Measurements from ENCODE around the gene RERE. TPM values are rescaled to one million over a fixed set of nuclear protein-coding genes. Genes with fewer than 3 reads are reported as not detected.
A peak's percentile ranks its signal among the peaks of the same experiment; 100 is the strongest.

RERE gene
- total RNA-seq, 1 experiment from 2014 or later: 47.4 TPM

DNA sequence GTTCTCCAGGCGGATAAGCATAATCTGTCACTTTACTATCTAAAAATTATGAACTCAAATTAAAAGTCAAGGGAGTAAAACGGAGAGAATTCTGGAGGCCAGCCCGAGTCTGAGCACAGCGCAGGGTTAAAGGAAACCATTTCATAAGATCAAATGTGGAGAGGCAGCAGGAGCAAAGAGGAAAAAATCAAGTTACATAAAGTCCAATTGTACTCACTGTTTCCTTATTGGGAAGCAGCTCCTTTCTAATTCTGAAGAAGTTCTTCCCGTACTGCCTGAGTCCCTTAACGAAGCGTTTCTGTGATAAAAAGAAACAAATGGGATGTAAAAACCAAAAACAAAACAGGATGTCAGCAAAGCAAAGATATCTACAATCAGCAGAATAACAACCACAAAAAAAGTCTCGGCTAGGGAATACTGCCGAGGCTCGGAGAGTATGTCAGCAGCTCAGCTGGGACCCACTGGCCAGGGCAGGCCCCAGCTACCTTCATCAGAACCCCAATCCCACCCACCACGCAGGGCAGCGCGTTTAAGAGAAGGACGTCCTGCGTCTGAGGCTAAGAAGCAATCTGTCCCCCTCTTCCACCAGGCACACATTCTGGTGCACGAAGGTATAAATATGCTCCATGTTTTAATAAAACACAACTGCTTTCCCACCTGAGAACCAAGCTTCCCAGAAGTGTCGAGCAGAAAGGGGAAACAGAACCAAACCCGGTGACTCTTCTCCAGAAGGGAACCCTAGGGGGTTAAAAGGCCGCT, 394.8 kb downstream of the RERE start:
- peaks cover 20% of the 10 kb centered on the region for H3K4me1 ChIP-seq
- peak overlapping the region; percentile 65 for H3K27ac ChIP-seq
- H3K4me3 ChIP-seq: peak overlapping the region; percentile 96
- no peaks in the 10 kb centered on the region for H3K27me3 ChIP-seq
- DNase-seq: peak; percentile 53 to 58
- peaks cover 10% of the 10 kb centered on the region for H3K36me3 ChIP-seq
- H3K9me3 ChIP-seq (replicated peaks): no peaks in the 10 kb centered on the region

DNA sequence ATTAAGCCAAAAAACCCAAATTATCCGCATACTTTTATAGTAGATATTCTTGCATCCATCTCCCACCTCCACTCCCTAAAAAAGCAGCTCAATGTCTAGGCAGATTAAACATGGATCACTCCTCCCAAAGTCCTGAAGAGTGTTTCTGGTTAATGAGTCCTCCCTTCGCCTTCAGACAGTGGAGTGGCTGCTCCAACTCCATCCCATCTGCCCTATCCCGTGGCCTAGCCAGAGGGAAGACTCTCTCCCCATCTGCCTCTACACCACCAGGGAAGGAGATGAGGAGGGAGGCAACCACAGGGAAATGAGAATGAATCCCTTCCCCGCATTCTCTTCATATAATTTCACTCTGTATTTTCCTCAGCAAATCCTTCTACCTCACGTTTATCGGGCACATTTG, 395.7 kb downstream of the RERE start:
- peak; percentile 33 to 52 for DNase-seq
- Histone ChIP-seq H3K9me3 (replicated peaks) (no peaks in the 10 kb centered on the region), H3K4me3 (peak overlapping the region; percentile 96), H3K36me3 (peaks cover 15% of the 10 kb centered on the region), H3K4me1 (peaks cover 14% of the 10 kb centered on the region), H3K27ac (no peak overlapping the region), H3K27me3 (no peaks in the 10 kb centered on the region)

DNA sequence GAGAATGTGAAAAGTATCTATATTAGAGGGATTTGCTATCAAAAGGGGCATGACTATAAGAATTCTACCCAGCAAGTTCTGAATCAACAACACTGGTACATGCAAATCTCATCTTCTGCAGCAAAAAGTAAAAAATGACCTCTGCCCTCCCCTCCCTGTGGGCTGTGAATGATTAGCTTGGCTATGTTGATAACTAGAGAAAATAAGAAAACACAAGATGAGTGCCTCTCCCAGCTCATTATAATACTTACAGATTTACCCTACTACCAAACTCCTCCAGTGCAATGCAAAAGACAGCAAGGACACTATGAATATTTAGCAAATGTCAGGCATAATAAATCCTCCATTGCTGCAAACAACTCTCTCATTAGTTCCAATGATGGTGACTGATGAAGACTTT, 397.1 kb downstream of the RERE start:
- Histone ChIP-seq H3K9me3 (replicated peaks) (no peaks in the 10 kb centered on the region), H3K36me3 (peaks cover 23% of the 10 kb centered on the region), H3K4me3 (no peak overlapping the region), H3K4me1 (peaks cover 14% of the 10 kb centered on the region), H3K27ac (no peak overlapping the region), H3K27me3 (no peaks in the 10 kb centered on the region)
- no peak for DNase-seq

DNA sequence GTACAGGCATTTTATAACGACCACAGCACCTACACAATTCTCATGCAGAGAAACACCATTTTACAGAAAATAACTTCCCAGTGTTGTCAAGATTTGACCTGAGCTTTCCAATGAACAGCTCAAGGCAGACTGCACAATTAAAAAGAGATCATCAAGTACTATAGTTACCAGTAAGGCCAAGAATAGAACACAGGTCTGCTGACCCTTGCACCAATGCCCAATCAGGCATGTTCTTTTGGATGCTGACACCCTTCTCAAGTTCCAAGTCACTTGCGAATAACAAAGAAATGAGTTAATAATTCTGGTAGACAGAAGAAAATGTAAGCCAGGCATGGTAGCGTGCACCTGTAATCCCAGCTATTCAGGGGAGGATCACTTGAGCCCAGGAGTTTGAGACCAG, 397.6 kb downstream of the RERE start:
- Histone ChIP-seq H3K9me3 (replicated peaks) (no peaks in the 10 kb centered on the region), H3K4me3 (no peak overlapping the region), H3K27me3 (no peaks in the 10 kb centered on the region), H3K36me3 (peaks cover 23% of the 10 kb centered on the region), H3K4me1 (peaks cover 14% of the 10 kb centered on the region), H3K27ac (no peak overlapping the region)
- DNase-seq: no peak

DNA sequence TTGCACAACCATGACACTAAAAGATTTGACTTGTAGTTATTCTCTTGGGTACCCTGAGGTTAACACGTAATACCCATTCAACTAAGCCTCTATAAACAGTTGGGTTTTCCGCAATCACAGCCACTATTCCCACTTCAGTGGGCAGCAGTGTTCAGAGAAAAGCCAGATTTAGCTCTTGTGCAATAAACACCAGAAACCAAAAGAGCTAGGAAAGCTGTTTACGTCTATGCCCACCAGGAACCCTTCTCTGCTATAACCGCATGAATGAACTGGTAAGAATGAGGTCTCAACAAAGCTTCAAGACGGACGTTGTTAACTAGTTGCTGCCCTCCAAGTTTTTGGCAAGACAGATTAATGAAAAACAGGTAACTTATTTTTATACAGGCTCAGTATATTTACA, 398.3 kb downstream of the RERE start:
- no peaks in the 10 kb centered on the region for H3K27me3 ChIP-seq
- H3K4me3 ChIP-seq: no peak overlapping the region
- H3K36me3 ChIP-seq: peaks cover 27% of the 10 kb centered on the region
- no peak for DNase-seq
- no peak overlapping the region for H3K27ac ChIP-seq
- H3K9me3 ChIP-seq (replicated peaks): no peaks in the 10 kb centered on the region
- H3K4me1 ChIP-seq: peaks cover 14% of the 10 kb centered on the region

DNA sequence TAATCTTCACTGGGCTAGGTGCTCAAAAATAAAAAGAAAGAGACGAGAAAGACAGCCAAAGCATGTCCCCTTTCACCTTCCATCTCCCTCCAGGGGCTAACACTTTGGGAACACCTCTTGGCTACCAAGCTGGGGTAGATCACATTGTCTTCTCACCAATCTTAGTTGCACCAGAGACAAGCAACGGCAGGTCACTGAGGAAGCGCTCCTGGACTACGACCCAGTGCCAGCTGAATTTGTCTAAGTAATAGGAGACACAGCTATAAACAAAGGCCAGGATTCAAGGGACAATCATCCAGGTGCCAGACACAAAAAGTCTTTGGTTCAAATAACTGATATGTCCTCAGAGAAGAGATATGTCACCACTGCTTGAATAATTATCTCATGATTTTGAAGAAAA, 399.1 kb downstream of the RERE start:
- no peaks in the 10 kb centered on the region for H3K9me3 ChIP-seq (replicated peaks)
- peaks cover 14% of the 10 kb centered on the region for H3K4me1 ChIP-seq
- no peak for DNase-seq
- H3K27me3 ChIP-seq: no peaks in the 10 kb centered on the region
- H3K27ac ChIP-seq: no peak overlapping the region
- peaks cover 33% of the 10 kb centered on the region for H3K36me3 ChIP-seq
- no peak overlapping the region for H3K4me3 ChIP-seq

DNA sequence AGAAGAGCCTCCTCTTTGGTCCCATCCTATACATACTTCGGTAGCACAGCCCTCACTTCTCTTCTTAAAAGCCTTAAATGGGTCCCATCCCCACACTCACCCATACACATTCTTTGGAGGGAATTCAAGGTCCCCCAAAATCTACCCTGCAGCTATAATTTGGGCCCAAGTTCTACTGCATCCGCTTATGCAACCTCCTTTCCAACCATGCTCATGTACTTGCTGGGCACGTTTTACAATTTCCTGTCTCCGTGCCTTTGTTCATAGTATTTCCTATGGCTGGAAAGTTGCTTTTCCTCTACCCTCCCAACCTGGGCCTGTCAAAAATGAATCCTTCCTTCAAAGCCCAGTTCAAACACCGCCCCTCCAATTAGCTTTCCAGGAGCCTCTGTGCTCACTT, 399.8 kb downstream of the RERE start:
- Histone ChIP-seq H3K9me3 (replicated peaks) (no peaks in the 10 kb centered on the region), H3K36me3 (peaks cover 37% of the 10 kb centered on the region), H3K27me3 (no peaks in the 10 kb centered on the region), H3K4me3 (no peak overlapping the region), H3K27ac (no peak overlapping the region), H3K4me1 (peaks cover 14% of the 10 kb centered on the region)
- DNase-seq: no peak

DNA sequence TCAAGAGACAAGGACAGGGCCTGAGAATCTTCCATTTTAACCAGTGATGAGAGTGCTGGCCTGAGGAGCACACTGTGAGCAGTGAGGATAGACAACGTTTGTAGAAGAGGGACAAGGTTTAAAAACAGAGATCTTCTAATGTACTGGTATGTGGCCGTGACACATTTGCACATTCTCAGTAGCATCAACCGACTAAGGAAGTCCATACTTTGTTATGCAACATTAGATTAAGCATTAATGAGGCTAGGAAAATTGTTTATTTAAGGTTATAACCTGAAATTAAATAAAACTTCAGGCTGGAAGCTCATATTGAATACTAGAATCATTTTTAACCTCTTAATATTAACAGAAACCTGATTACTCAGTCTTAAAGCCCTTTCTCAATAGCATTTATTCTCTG, 400.6 kb downstream of the RERE start:
- Histone ChIP-seq H3K4me1 (peaks cover 14% of the 10 kb centered on the region), H3K4me3 (no peak overlapping the region), H3K9me3 (replicated peaks) (no peaks in the 10 kb centered on the region), H3K27ac (no peak overlapping the region), H3K27me3 (no peaks in the 10 kb centered on the region), H3K36me3 (peaks cover 43% of the 10 kb centered on the region)
- DNase-seq: no peak

DNA sequence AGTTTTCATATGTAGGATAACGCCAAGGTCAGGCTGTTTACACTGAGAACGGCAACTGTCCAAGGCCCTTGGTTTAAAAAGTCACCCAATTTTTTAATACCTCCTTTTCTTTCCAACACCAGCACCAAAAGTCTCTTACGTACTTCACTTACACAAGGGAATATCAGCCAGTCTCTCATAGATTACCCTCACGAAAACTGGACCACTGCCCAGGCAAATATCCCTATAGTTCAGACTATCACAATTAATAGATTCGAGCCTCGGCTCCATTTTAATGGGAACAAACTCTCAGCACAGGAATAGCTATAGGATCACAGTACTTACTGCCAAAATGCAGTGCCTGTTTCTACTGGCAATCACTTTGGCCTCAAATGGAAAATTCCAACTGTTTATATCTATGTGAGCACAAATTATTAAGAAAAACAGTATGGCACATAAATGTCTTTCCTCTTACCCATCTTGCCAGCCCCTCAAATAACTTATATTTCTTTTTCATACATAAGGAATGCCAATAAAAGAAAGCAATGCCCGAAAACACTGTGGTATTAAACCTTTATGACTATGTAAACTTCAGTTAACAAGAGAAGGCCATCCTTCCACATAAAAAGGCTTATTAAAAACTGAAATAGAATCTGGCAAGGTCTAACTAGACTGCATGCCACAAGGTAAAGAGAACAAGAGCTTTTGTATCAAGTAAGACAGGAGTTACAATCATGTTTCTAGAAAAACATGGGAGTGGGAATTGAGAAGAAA, 401.7 kb downstream of the RERE start:
- H3K27ac ChIP-seq: no peak overlapping the region
- no peak for DNase-seq
- H3K4me1 ChIP-seq: peaks cover 6% of the 10 kb centered on the region
- H3K9me3 ChIP-seq (replicated peaks): no peaks in the 10 kb centered on the region
- H3K4me3 ChIP-seq: no peak overlapping the region
- H3K27me3 ChIP-seq: no peaks in the 10 kb centered on the region
- H3K36me3 ChIP-seq: peaks cover 46% of the 10 kb centered on the region

DNA sequence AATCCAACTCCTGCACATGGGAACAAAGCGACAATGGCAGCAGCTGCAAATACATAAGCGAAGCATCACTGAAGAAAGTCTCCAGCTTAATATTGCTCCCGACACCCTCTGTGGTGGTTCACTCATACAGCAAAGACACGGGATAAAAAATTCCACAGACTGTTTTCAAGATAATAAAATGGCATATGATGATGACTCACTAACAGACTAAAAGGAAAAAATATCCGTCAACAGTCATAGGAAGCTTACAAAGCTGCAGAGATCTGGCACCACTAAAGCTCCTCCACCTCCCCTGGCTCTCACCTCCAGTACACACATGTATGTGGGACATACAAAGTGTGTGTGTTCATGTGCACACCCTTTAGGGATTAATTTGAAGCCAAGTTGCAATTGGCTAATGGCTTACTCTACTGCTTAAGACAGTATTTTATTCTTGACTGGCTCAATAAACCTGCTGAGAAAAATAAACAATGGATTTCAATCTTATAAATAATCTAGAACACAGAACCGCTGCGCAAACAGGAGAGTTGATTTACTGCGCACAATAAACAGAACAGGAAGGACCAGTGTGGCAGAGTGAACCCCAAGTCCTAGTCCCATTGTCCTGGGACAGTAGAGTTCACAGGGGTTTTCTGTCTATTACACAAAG, 405.1 kb downstream of the RERE start:
- Histone ChIP-seq H3K27ac (no peak overlapping the region), H3K27me3 (no peaks in the 10 kb centered on the region), H3K9me3 (replicated peaks) (no peaks in the 10 kb centered on the region), H3K36me3 (peaks cover 47% of the 10 kb centered on the region), H3K4me1 (peaks cover 4% of the 10 kb centered on the region; the same call in 1 of the 2 replicates), H3K4me3 (no peak overlapping the region)
- peak in 1 of 2 experiments; percentile 13 for DNase-seq

DNA sequence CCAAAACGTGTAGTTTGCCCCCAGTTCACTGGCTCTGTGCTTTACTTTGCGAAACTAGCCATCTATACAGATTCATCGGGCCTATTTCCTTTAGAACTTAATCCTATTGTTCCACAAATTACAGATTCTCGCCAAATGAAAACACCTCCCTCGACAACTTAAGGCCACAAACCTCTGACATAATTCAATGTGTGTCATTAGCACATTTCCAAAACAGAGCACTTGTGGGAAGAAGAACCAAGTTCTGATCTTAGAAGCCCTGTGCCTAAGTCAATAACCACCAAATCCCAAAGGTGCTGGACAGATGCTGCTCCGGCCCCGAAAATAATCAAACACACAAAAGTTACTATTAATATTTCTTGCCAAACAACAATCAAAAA, 405.6 kb downstream of the RERE start:
- Histone ChIP-seq H3K4me1 (peaks cover 4% of the 10 kb centered on the region; the same call in 1 of the 2 replicates), H3K27ac (no peak overlapping the region), H3K36me3 (peaks cover 48% of the 10 kb centered on the region), H3K4me3 (no peak overlapping the region), H3K9me3 (replicated peaks) (no peaks in the 10 kb centered on the region), H3K27me3 (no peaks in the 10 kb centered on the region)
- DNase-seq: no peak

DNA sequence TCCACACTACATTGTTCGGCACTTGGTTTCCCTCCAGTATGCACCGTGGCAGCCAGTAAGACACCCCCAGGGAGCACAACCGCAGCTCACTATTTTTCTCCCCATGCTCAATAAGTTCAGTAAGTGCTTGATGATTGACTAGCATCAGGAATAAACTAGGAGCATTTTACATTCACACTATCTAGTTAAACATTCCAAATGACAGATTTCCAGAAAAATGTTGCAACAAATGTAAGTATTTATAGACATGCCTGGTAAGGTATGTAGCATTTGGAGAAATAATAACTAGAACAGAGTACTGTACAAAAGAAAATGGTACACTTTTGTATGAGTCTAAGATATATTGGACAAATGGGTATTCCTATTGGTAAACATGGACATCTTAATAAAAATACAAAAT, 406.6 kb downstream of the RERE start:
- H3K4me1 ChIP-seq: peaks cover 4% of the 10 kb centered on the region; the same call in 1 of the 2 replicates
- H3K4me3 ChIP-seq: no peak overlapping the region
- no peak overlapping the region for H3K27ac ChIP-seq
- H3K9me3 ChIP-seq (replicated peaks): no peaks in the 10 kb centered on the region
- H3K27me3 ChIP-seq: no peaks in the 10 kb centered on the region
- peaks cover 45% of the 10 kb centered on the region for H3K36me3 ChIP-seq
- no peak for DNase-seq

DNA sequence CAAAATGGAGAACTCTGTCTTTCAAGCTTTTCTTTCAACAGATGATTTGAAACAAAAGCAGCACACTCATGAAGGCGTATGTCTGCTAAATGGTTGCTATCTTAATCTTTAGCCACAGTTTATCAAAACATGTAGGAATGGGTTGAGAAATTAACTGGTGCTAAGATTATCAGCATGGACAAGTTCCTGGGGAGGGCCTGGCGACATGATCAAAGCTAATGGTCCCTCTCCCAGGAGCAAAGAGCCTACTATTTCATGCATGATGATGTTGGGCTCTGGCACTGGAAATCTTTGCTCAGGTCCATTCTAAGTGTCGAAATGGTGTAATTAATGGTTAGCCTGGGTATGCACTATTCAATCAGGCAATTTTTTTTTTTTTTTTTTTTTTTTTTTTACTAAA, 407.8 kb downstream of the RERE start:
- H3K36me3 ChIP-seq: peaks cover 49% of the 10 kb centered on the region
- H3K27ac ChIP-seq: no peak overlapping the region
- H3K4me3 ChIP-seq: no peak overlapping the region
- H3K4me1 ChIP-seq: peaks cover 4% of the 10 kb centered on the region; the same call in 1 of the 2 replicates
- H3K9me3 ChIP-seq (replicated peaks): no peaks in the 10 kb centered on the region
- DNase-seq: no peak
- H3K27me3 ChIP-seq: no peaks in the 10 kb centered on the region

DNA sequence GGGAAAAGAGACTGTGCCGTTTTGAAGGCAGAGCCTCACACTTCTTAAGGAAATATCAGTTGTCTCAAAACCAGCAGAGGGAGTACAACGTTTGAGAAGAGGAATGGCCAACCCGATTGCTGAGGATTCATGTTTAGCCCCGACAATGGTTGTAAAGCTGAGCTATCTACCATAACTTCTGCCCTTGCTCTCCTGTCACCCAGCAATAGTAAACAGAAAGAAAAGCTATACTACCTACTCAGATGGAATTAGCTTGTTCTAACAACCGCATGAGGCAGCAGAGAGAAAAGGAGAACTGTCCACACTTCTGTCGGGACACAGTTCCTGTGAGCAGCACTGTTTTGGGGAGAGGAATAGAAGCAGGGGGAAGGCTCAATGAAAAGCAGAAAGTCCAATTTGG, 408.3 kb downstream of the RERE start:
- Histone ChIP-seq H3K27ac (no peak overlapping the region), H3K4me3 (no peak overlapping the region), H3K9me3 (replicated peaks) (no peaks in the 10 kb centered on the region), H3K4me1 (peaks cover 4% of the 10 kb centered on the region; the same call in 1 of the 2 replicates), H3K36me3 (peaks cover 47% of the 10 kb centered on the region), H3K27me3 (no peaks in the 10 kb centered on the region)
- DNase-seq: no peak

Data from SJCRH30 (cell line).